B cell (primary cell): Measurements from ENCODE around the gene NCKAP5L.

Experiments used
- CTCF ChIP-seq: fragments of 200-600 bp; IDR thresholded peaks from one replicate; pipeline ENCODE4 v1.8.0; 2022; ENCODE audit warnings: antibody characterized with exemption, mild to moderate bottlenecking
- EZH2 ChIP-seq: IDR thresholded peaks from 2 replicates; pipeline ENCODE4 v1.6.1; 2012; ENCODE audit warnings: borderline replicate concordance, low read depth, mild to moderate bottlenecking, moderate library complexity, low read length; ENCODE audit not compliant: insufficient read depth, poor library complexity, severe bottlenecking

GRCh38 chr12:49761677-49762467, 66.3 kb downstream of the NCKAP5L start:
- no peak for TF ChIP-seq CTCF
- no peak for TF ChIP-seq EZH2
